HG03432 (cell line): ENCODE measurements around the gene RFX4.

Source experiments
- ATAC-seq: cut with Tn5 transposase; IDR thresholded peaks from one replicate; pipeline ENCODE4 v1.9.1; 2021; ENCODE audit warnings: mild to moderate bottlenecking, moderate library complexity; ENCODE audit not compliant: unreplicated experiment

Gene RFX4

GRCh38 chr12:106791531-106791930, 208.7 kb downstream of the RFX4 start:
- no peak for ATAC-seq

GRCh38 chr12:106794369-106794768, 211.6 kb downstream of the RFX4 start:
- ATAC-seq, result no peak

GRCh38 chr12:106801167-106801708, 218.4 kb downstream of the RFX4 start:
- no peak for ATAC-seq

GRCh38 chr12:106801830-106802533, 219.2 kb downstream of the RFX4 start:
- ATAC-seq, result no peak

- ATAC-seq, result no peak
These were observed 221.9 kb downstream of the RFX4 start for GRCh38 chr12:106804668-106805067.
